Measurements from ENCODE around the gene SETD1B.

- TF ChIP-seq EZH2 (IDR thresholded peaks at IDR 0.05; ENCODE audit: insufficient read depth, poor library complexity, severe bottlenecking) (no peak), EZH2phosphoT487 (IDR thresholded peaks at IDR 0.05; ENCODE audit: insufficient read depth, low read depth) (no peak)
Measured at GRCh38 chr12:121796855-121797751, 6.7 kb upstream of the SETD1B start.

Measured in GM23248 (cell line).